Tongue (tissue), 2 donors: ENCODE results near the gene HSD17B3. TPM values are rescaled to one million over a fixed set of nuclear protein-coding genes. Genes with fewer than 3 reads are reported as not detected.
A peak's percentile ranks its signal among the peaks of the same experiment; 100 is the strongest.
"Not testable (repeated sequence)": the region's sequence is repeated elsewhere in the genome, so short reads cannot be mapped to it uniquely, and the experiment has no call there.

Source experiments
- DNase-seq: peaks from one replicate; pipeline ENCODE4 v3.0.0-alpha.2; 2015
- total RNA-seq: library from RNA; depleted of rRNA; stranded (reverse); fragments of >200 nt; gene quantifications from one replicate; pipeline ENCODE4 v1.2.3, GENCODE V29; 2014

HSD17B3 gene
- total RNA-seq: not detected

- DNase-seq: no peak
These were observed at the start of gene HSD17B3 for GRCh38 chr9:96302021-96302420. HSD17B3 (minus strand) TSS chr9:96302176; CDS start chr9:96302104, 72 bp downstream.

- DNase-seq: no peak
These were observed 48.9 kb upstream of the HSD17B3 start for GRCh38 chr9:96350866-96351265.

GRCh38 chr9:96348261-96348660 lies 46.3 kb upstream of the HSD17B3 start:
- no peak for DNase-seq

DNA sequence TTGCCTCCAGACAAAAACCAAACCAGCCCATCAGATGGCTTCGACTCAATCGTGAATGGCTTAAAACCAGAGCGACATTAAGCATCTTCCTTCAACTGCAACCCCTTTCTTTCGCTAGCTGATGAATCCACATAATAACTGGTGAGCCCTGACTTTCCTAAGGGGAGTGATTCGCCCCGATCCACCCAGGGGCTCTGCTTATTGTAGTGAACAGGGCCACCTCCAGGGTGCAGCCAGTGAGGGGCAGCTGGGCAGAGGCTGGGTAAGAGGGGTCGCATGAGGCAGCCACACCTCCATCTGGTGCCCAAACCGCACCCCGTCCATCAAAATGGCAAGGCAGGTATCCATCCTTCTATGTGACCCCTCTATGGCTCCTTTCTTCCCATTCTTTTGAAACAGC lies 43.6 kb upstream of the HSD17B3 start:
- no peak for DNase-seq

GRCh38 chr9:96344458-96345180 lies 42.6 kb upstream of the HSD17B3 start:
- peak; percentile 75 for DNase-seq

DNA sequence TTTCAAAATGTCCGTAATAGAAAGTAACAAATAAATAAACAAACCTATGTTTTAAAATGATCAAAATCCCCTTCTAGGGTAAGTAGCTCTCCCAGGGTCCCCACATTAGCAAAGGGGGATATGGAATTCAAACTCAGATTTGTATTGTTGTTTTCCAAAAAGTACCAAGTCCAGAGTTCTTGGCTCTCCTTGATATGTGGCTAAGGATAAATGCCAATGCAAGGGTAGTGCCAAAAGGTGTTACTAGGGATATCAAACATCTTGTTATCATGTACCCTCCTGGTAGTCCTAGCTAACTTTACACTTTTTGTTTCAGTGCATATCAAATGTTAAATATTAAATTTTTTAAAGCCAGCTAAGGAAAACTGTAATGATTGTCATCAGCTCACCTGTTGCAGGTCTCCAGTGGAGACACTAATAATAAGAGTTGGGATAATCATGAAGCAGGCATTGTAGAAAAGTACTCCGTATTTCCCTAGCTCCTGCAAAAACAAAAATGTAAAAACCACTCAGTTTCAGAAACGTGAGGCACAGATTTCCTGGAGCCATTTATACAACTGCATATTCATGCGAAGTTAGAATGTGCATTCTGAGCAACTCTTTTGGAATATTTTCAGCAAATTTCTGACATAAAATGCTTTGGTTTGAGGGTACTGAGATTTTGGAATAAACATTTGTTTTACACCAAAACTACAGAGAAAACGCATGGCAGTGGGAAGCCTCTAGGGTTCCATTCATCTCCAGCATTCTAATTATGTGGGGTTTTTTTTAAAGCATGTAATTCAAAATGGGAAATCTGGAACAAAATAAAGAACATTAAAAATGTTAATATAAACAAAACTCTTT lies 41.8 kb upstream of the HSD17B3 start:
- DNase-seq: no peak

DNA sequence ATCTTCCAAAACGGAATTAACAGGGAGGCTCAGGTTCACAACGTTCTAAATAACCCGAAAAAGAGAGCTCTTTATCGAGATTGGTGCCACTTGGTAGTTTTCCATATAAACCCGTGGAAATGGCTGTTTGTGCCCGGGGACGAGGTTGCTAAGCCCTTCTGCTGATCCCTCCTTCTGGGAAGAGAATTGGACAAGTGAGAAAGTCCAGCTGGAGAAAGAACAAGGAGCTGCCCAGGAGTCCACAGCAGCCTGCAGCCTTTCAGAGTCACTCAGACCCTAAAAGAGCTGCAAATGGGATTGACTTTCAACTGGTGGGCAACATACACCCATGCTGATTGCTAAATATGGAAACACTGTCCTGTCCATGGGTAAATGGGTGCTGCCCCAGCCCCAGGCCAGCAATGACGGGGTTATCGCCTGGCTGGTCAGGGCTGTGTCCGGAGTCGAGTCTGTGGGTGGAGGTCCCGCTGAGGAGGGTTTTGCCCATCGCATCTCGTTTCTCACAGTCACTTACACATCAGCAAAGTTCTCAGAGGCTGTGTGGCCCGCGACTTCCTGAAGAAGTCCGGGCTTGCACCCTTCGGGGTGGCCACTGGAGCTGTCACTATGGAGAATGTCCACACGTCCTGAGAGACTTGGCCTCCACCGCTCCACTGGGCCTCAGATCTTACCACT lies 40.7 kb upstream of the HSD17B3 start:
- peak; percentile 64 for DNase-seq

- DNase-seq: no peak
These were observed 38.7 kb upstream of the HSD17B3 start for GRCh38 chr9:96340707-96341106.

DNA sequence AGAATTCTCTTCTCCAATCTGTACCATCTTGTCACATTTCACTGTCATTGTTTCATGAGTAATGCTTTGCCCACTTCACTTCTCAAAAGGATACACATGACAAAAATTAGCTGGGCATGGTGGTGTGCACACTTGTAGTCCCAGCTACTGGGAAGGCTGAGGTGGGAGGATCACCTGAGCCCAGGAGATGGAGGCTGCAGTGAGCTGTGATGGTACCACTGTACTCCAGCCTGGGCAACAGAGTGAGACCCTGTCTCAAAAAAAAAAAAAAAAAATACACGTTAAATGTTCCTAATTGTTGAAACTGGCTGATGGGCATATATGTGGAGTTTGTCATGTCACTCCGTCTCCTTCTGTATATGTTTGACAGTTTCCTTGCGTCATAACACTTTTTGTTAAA lies 36.3 kb upstream of the HSD17B3 start:
- no peak for DNase-seq

DNA sequence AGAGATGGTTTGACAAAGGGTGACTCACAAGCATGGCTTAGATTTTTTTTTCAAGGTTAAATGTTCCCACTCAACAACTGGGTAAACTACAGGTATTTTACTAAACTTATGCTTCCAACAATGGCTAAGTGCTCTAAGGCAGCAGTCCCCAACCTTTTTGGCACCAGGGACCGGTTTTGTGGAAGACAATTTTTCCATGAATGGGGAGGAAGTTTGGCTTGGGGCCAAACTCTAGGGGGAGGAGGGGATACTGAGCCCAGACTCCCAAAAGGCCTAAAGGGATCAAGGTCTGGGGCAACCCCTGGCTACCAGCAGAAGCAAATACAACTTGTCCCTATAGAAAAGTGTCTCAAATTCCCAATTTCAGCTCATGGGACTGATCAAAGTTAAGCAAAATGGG lies 32.0 kb upstream of the HSD17B3 start:
- DNase-seq: no peak

DNA sequence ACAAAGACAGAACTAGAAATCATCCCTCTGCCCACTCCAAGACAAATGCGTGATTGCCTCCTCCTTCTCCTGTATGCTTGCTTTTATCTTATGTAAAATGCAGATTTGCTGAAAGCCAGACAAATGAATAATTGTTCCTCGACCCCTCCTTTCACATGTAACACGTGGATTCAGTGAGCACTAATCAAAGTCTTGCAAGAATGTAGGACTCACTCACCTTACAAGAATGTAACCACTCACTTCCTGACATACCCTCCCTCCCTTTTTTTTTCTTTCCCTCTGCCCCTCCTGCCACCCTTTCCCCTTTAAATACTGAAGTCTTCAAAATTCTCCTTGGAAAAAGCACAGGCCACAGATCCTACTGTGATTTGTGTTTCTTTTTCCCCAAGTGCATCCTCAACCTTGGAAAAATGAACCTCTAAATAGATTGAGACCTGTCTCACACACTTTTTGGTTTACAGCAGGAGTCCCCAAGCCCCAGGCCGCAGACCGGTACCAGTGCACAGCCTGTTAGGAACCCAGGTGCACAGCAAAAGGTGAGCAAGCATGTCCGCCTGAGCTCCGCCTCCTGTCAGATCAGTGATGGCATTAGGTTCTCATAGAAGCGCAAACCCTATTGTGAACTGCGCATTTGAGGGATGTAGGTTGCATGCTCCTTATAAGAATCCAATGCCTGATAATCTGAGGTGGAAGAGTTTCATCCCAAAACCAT lies 29.4 kb upstream of the HSD17B3 start:
- no peak for DNase-seq

GRCh38 chr9:96327694-96328352 lies 25.8 kb upstream of the HSD17B3 start:
- peak; percentile 84 for DNase-seq

DNA sequence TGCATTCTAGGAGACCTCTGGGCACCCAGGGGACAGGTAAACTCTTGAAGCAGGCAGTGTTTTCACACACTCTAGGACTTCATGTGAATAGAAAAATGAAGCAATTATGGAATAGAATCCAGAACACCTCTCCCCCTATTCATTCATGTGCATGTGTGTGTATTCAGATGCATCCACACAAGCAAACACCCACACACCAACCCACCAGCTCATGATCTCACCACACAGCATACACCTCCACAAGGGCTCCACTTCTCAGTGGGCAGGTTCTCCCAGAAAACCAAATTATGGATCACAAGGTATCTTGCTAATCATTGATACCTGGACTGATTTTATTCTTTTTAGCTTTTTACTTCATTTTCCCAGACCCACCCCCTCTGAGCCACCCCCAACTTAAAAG lies 21.2 kb upstream of the HSD17B3 start:
- no peak for DNase-seq

- DNase-seq: not testable (repeated sequence)
These were observed 20.8 kb upstream of the HSD17B3 start for GRCh38 chr9:96322736-96323135.

DNA sequence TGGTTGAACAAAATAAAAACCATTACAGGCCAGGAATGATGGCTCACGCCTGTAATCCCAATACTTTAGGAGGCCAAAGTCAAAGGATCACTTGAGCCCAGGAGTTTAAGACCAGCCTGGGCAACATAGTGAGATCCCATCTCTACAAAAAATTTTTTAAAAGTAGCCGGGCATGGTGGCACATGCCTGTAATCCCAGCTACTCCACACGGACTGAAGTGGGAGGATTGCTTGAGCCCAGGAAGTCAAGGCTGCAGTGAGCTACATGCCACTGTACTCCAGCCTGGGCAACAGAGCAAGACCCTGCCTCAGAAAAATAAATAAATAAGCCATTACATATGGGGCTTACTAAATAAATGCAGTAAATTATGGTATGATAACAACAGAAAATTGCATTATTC lies 20.2 kb upstream of the HSD17B3 start:
- not testable (repeated sequence) for DNase-seq

DNA sequence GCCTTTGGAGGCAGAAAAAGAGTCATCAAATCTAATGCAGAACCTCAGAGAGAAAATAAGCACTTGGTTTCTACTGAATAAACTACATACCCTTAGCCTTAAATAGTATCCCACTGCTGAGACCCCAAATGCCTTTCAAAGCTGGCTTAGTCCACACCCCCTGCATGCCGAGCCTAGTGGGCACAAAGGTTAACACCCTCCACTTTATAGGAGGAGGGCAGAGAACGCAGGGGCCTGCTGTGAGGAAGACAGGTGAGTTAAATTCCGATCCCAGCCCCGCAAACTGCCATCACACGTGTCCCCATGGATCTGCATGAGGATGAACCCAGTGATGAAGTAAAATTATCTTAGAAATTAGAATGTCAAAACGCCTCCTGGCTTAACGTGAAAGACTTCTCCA lies 19.5 kb upstream of the HSD17B3 start:
- DNase-seq: no peak

DNA sequence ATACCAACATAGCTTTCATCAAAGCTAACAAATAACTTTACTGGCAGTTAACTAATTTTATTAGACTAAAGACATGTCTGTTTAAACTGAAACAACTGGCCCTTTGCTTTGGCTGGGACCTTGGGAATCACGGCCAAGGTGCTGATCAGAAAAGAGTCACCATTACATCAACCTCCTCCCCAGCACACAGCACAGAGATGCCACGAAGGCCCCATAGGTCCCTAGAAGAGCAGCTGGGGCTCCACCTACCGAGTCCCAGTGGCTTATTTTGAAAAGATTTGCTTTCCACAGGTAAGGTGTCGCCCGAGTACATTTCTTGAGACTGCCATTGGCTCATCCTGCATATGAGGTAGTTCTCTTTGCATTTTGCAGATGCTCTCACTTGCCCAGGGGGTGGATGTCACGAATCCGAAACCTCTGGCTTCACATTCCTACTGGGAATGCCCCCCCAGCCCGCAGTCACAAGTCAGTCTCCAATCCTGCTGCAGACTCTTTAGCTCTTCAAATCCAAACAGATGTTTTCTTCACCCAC lies 18.8 kb upstream of the HSD17B3 start:
- DNase-seq: no peak

DNA sequence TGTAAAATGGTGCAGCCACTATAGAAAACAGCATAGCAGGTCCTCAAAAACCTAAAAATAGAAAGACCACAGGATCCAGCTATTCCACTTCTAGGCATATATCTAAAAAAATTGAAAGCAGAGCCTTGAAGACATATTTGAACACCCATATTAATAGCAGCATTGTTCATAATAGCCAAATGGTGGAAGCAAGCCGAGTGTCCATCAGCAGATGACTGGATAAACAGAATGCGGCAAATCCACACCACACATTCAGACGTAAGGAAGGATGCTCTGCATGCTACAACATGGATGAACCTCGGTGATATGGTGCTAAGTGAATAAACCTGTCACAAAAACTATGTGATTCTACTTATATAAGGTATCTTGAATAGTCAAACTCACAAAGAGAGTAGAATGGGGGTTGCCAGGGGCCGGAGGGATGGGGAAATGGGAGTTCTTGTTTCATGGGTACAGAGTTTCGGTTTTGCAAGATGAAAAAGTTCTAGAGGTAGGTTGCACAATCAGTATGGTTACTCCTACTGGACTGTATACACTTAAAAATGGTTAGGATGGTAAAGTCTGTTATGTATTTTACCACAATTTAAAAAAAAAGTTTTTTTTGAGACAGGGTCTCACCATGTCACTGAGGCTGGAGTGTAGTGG lies 17.1 kb upstream of the HSD17B3 start:
- no peak for DNase-seq

DNA sequence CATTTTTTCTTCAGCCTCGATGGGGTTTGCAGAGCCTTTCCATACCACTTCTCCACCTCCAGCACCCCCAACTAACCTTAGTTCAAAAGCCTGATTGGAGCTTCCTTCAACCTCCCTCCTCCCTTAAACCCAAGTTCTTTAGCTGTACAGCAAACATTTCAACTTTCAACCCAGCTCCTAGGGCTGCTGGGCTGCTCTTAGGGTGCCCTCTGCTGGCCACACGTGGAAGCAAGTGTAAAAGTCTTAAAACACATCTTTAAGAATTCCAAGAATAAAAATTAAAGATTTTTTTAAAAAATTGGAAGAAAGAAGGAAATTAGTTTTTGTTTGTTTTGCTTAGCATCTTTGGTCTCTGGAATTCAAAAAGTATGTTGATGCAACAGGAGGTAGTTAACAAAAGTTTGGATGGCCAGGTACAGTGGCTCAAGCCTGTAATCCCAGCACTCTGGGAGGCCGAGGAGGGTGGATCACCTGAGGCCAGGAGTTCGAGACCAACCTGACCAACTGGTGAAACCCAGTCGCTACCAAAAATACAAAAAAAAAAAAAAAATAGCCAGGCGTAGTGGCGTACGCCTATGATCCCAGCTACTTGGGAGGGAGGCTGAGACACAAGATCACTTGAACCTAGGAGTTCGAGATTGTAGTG lies 15.5 kb upstream of the HSD17B3 start:
- peak; percentile 85 for DNase-seq

GRCh38 chr9:96309850-96310249 lies 7.9 kb upstream of the HSD17B3 start:
- no peak for DNase-seq
